Transverse colon (tissue), 3 donors: ENCODE measurements around the gene ACTL6B.

Source experiments
- POLR2A ChIP-seq: fragments of 450-650 bp; IDR thresholded peaks from one replicate; pipeline ENCODE4 v1.6.1; 2016; ENCODE audit warnings: antibody characterized with exemption, mild to moderate bottlenecking, moderate library complexity
- TF ChIP-seq, protein P1 (sequence below), 5 experiments: fragments of 200-600 bp in 3 of 5; fragments of 450-650 bp in 2 of 5; sonication (generic) in 3 of 5; IDR thresholded peaks; 1 replicate in 2 of 5; 2 replicates in 3 of 5; pipeline ENCODE4 v1.5.1; 2016 to 2017; ENCODE audit warnings: antibody characterized with exemption in 5 of 5, inconsistent platforms in 3 of 5, mild to moderate bottlenecking in 2 of 5, moderate library complexity in 1 of 5

DNA sequence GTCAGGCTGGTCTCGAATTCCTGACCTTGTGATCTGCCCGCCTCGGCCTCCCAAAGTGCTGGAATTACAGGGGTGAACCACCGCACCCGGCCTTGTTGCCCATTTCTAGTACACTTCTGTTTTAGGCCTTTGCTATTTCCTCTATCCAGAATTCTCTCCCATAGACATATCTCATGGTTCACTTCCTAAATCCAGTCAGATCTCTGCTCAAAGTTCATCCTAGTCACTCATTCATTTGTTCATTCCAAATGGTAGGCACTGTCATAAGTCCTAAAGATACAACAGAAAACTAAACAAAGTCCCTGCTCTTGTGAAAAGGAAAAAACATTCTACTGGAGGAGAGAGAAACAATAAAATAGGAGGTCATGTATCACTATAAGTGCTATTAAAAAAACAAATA is 46.3 kb downstream of the ACTL6B start:
- TF ChIP-seq, protein P1, sequence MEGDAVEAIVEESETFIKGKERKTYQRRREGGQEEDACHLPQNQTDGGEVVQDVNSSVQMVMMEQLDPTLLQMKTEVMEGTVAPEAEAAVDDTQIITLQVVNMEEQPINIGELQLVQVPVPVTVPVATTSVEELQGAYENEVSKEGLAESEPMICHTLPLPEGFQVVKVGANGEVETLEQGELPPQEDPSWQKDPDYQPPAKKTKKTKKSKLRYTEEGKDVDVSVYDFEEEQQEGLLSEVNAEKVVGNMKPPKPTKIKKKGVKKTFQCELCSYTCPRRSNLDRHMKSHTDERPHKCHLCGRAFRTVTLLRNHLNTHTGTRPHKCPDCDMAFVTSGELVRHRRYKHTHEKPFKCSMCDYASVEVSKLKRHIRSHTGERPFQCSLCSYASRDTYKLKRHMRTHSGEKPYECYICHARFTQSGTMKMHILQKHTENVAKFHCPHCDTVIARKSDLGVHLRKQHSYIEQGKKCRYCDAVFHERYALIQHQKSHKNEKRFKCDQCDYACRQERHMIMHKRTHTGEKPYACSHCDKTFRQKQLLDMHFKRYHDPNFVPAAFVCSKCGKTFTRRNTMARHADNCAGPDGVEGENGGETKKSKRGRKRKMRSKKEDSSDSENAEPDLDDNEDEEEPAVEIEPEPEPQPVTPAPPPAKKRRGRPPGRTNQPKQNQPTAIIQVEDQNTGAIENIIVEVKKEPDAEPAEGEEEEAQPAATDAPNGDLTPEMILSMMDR (IDR thresholded peaks at IDR 0.05), result no peak
- TF ChIP-seq POLR2A, result no peak
